HG03558 (cell line): ENCODE results near the gene LRRC17.

ENCODE experiments used
- ATAC-seq: cut with Tn5 transposase; IDR thresholded peaks from one replicate; pipeline ENCODE4 v1.9.1; 2021; ENCODE audit warnings: moderate number of reproducible peaks; ENCODE audit not compliant: unreplicated experiment; ENCODE audit errors: extremely low read depth

LRRC17 gene

GRCh38 chr7:102912742-102913141, at the start of gene LRRC17:
Gene LRRC17, plus strand, starts transcription at chr7:102913000. Its CDS starts 20,914 bp downstream, at chr7:102933914.
- no peak for ATAC-seq

- no peak for ATAC-seq
These were observed 47.8 kb upstream of the LRRC17 start for GRCh38 chr7:102864958-102865357.

- ATAC-seq = no peak
These were observed 46.1 kb upstream of the LRRC17 start for GRCh38 chr7:102866535-102867215.

DNA sequence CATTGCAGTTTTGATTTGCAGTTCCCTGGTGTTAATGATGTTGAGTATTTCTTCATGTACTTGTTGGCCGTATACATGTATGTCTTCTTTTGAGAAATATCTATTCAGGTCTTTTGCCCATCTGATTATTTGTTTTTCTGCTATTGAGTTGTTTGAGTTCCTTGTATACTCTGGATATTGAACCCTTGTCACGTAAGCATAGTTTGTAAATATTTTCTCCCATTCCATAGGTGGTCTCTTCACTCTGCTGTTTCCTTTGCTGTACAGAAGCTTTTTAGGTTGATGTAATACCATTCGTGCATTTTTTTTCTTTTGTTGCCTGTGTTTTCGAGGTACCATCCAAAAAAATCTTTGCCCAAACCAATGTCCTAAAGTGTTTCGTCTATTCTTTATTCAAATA, 43.6 kb upstream of the LRRC17 start:
- ATAC-seq = no peak

GRCh38 chr7:102872460-102872859, 40.3 kb upstream of the LRRC17 start:
- no peak for ATAC-seq

GRCh38 chr7:102873470-102874165, 39.2 kb upstream of the LRRC17 start:
- ATAC-seq = peak; percentile 9

- ATAC-seq = peak; percentile 95
These were observed 38.5 kb upstream of the LRRC17 start for GRCh38 chr7:102874166-102874829.

GRCh38 chr7:102874966-102875365, 37.8 kb upstream of the LRRC17 start:
- no peak for ATAC-seq

DNA sequence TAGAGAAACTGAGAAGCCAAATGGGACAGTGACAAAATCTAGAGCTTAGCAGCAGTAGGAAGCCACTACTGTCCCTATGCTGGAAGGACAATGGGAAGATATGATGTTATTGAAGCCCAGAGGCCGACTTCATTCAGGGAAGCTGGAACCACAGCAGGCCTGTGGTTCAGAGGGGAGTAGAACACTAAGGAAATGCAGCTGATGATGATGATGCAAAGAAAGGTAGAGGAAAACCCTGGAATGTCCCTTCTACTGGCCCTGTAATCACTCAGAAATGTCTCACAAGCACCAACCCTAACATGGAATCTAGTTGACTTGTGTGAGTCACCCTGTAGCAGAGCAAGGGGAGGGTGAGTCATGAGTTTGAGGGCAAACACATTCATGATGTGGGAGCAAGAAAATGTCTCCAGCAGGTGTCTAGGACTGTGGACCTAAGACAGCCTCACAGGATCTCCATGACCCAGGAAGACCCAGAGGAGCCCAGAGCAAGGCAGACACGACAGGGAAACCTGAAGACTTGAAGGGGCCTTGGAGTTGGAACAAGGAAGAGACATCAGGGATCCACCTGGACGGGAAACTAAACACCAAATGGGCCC, 37.0 kb upstream of the LRRC17 start:
- no peak for ATAC-seq

GRCh38 chr7:102883098-102883860, 29.5 kb upstream of the LRRC17 start:
- ATAC-seq = no peak

GRCh38 chr7:102888561-102889233, 24.1 kb upstream of the LRRC17 start:
- no peak for ATAC-seq

GRCh38 chr7:102889851-102890250, 22.9 kb upstream of the LRRC17 start:
- no peak for ATAC-seq

GRCh38 chr7:102890292-102890970, 22.4 kb upstream of the LRRC17 start:
- no peak for ATAC-seq

DNA sequence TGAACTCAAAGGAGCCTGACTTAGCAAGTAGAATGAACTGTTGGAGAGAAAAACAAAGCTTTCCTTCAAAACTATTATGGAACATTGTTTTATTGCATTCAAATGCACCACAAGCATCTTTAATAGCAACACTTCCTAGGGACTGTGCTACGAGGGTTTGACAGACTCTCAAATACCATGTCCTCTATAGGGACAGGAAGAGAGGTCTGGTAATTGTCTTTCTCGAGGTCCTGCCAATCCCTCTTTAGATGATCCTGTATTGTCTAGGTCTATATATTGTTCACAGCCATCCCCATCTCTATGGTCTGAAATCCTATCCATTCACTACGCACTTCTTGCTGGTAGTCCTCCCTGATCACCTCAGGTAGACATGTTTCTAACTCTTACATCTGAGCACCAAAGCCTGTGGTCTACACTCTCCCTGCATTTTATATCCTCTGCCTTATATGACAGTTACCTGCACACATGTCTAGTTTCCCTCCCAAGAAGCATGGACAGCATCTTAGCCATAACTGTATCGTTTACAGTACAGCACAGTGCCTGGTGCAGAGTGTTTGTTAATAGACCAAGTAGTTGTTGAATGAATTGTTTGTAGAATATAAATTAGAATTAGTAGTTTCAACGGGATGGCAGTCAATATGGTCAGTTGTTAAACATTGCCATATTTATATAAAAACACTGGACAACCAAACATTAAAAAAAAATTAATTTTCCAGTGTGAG, 21.7 kb upstream of the LRRC17 start:
- no peak for ATAC-seq

- no peak for ATAC-seq
These were observed 21.0 kb upstream of the LRRC17 start for GRCh38 chr7:102891693-102892261.

DNA sequence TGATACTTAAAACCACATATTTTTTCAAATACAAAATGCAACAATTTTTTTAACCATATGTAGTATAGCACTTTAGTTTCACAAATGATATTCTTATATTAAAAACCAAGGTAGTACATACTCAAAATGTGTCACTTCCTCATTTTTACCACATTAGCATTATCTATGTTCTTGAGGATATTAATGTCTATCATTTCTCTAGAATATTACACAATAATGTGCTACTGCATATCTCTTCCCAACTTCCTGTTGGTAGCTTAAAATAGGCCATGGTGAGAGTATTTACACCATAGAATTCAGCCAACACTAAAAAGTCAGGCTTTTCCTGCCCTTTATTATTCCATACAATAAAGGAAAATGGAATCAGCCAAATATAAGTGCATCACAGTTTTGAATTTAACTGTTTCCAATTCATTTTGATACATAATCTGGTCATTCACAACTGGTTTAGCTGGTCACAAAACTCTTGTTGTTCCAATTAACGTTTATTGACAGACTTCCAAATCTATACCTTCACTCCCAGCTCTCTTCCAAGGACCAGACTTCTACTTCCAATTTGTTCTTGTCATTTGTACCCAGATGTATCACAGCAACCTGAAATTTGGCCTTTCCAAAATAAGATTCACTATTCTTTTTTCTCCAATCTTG, 20.0 kb upstream of the LRRC17 start:
- no peak for ATAC-seq

DNA sequence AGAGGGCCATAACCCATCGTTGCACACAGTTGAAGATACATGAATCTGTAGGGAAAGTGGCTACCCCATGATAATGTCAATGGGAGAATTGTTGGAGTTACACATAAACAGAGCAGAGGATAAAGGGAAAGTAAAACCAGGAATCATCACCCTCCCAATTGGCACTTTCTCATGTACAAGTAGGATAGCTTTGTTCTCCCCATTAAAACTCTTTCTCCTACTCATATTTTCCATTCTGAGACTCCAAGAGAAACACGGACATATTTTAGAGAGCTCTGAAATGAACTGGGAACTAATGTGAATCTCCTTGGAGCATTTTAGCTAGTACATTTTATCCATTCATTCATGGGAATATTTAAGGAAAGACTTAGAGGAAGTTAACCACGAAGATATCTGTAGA, 17.2 kb upstream of the LRRC17 start:
- ATAC-seq = no peak

DNA sequence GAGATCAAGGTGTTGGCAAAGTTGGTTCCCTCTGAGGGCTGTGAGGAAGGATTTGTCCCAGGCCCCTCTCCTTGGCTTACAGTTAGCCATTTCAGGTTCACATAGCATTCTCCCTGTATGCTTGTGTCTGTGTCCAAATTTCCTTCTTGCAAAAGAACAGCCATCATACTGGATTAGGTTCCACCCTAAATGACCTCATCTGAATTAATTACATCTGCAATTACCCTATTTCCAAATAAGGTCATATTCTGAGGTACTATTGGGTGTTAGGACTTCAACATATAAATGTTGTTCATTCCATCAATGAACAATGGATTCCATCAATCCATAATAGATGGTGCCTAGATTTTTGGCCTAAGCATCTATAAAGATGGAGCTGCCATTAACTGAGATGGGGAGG, 16.2 kb upstream of the LRRC17 start:
- no peak for ATAC-seq
